Activated CD8-positive, alpha-beta memory T cell treated with anti-CD3 and anti-CD28 coated beads for 4 hours (primary cell): ENCODE data around the gene SLC9C1.
A peak's percentile ranks its signal among the peaks of the same experiment; 100 is the strongest.

ENCODE experiments used
- DNase-seq, 2 donors: peaks; one replicate each; pipeline ENCODE4 v3.0.0-alpha.2; 2020; ENCODE audit warnings: low read depth in 2 of 2

SLC9C1 gene

DNA sequence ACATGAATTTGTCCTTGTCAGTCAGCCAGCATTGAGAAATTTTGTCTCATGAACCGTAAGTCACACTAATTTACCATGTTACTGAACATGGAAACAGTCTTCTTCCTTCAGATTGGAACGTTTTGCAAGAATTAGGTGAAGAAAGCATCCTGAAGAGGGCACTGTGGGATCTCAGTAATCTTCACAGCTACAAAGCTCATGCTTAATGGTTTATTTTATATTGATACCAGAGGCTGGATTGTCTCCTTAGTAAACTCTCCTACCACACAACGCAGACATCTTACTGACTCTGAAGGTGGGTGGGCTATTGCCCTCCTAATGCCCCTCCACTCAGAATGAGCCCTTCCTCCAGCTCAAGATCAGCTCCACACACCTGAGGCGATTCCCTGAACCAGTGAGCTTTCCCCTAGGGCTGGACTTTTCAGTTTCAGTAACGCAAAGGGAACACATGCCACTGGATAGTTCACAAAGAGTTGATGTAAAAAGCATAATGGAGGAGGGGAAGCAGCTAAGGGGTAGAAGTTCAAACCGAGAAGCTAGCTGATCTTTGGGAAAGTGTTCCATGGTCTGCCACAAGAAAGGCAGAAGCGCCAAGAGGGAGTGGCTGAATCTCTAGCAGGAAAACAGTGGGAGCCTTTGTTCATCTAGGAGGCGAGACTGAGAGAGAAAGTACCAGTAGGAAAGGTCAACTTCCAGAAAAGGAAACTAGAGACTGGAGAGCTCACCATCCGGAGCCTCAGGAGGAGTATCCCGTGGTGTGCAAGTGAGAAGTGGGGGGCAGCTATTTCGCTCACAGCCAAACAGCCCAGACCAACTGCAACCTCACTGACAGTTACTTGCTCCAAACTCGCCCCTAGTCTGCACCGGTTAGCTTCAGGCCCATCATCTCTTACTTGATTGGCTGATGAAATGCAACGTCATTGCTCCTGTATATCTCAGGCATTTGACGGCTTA lies at the start of gene SLC9C1:
Gene SLC9C1 (minus strand): TSS at position 849 of the 954 bp plus-strand sequence. CDS start 7,425 bp downstream, outside the sequence.
- no peak for DNase-seq

GRCh38 chr3:112341386-112341785 lies 47.4 kb upstream of the SLC9C1 start:
- DNase-seq, result no peak

- DNase-seq, result no peak
Measured at GRCh38 chr3:112339609-112340008, 45.6 kb upstream of the SLC9C1 start.

GRCh38 chr3:112339134-112339533 lies 45.1 kb upstream of the SLC9C1 start:
- DNase-seq, result no peak

- no peak for DNase-seq
Measured at GRCh38 chr3:112338727-112339056, 44.7 kb upstream of the SLC9C1 start.

DNA sequence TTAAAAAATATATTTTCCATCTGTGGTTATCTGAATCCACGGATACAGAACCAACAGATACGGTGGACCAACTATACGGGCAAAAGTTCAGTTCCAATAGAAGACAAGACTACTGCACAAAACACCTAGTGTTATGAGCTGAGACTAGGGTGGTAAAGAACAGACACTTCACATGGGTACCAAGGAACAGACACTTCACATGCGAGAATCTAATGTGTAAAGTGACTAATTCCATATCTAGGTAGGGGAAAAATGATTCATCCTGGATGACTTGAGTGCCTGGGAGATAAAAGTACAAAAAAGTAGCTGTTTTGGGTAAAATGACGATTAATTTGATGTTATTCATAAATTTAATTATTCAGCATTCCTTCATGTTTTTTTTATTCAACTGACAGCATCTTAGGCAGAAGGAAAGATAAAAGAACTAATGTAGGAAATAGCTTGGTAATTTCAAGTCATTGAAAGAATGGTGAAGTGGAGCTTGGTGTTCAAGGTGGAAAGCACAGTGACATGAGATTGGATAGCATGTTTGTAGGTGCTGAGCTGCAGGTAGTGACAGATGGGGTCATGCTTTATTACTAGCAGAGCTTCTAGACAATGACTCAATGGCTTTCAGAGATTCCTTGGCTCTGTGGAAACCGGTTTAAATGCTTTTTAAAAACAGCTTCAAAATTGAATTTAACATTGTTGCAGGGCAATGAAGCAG lies 44.2 kb upstream of the SLC9C1 start:
- DNase-seq, result no peak

DNA sequence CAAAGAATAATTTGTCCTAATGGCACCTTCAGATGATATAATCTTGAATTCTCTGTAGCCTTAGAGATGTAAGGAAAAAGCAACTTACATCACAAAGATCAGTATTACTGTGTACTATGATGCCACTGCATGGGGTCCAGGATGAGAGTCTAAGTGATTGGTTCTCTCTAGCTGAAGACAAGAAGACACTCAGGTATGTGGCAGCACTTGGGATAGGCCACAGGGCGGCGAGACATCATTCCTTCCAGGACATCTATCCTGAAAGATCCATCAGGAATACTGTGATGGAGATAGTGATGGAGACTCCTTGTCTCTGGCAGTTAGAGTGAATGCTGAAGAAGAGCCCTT lies 41.4 kb upstream of the SLC9C1 start:
- DNase-seq, result no peak

DNA sequence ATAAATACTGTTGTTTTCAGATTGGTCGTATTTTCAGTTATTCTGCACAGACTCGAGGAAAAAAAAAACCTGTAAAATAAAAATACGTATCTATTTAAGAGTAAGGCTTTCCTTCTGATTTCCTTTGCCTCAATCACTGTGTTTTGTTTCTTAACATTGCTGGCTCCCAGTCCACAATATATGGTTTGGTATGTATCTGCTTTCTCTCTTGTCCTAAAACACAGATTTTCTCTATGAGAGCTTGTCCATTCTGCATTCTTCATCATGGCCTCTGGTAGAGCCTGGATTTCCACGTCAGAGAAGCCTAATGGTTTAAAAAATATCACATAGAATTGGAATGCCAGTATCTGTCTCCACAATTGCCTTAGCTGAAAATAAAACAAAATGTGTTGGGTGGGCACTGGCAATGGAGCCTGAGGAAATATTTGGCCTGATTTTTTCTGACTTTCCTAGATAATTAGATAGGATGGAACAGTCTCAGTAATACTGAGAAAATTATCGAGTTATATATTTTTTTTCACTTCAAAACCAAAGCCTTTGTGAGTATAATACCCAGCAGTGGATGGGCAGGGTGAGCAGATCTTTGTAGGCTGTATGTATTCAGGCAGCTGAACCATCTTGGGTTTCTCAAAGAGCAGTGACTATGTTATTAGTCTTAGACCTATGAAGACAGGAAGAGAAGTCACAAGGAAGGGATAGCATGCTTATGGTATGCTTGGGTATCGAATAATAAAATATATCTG lies 40.8 kb upstream of the SLC9C1 start:
- no peak for DNase-seq

- no peak for DNase-seq
Measured at GRCh38 chr3:112333381-112334317, 39.6 kb upstream of the SLC9C1 start.

- DNase-seq, result peak in 1 of 2 donors; percentile 22
Measured at GRCh38 chr3:112333002-112333380, 39.0 kb upstream of the SLC9C1 start, which contains the start of gene CD200. Gene CD200 (plus strand): TSS chr3:112333156. CDS start chr3:112333213, 57 bp downstream.

GRCh38 chr3:112331851-112332250 lies 37.8 kb upstream of the SLC9C1 start:
- no peak for DNase-seq

GRCh38 chr3:112327371-112327951 lies 33.4 kb upstream of the SLC9C1 start:
- DNase-seq, result no peak

GRCh38 chr3:112321867-112322652 lies 28.0 kb upstream of the SLC9C1 start:
- no peak for DNase-seq

DNA sequence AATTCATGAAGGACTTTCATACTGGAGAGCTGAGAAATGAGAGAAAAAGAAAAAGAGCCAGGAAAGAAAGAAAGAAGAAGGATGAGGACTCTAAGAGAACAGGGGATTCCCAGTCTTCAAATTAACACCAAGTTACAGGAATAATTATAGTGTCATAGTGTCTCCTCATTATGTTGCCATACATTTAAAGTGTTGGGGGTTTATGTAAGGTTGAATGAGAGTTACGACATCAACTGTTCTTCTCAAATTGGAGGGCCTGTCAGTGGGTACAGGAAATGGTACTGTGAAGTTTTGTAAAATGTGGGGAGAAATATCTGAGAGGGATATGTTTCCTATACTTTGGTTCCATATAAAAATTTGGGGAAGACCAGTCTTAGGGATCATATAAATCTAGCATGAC lies 26.7 kb upstream of the SLC9C1 start:
- DNase-seq, result no peak

DNA sequence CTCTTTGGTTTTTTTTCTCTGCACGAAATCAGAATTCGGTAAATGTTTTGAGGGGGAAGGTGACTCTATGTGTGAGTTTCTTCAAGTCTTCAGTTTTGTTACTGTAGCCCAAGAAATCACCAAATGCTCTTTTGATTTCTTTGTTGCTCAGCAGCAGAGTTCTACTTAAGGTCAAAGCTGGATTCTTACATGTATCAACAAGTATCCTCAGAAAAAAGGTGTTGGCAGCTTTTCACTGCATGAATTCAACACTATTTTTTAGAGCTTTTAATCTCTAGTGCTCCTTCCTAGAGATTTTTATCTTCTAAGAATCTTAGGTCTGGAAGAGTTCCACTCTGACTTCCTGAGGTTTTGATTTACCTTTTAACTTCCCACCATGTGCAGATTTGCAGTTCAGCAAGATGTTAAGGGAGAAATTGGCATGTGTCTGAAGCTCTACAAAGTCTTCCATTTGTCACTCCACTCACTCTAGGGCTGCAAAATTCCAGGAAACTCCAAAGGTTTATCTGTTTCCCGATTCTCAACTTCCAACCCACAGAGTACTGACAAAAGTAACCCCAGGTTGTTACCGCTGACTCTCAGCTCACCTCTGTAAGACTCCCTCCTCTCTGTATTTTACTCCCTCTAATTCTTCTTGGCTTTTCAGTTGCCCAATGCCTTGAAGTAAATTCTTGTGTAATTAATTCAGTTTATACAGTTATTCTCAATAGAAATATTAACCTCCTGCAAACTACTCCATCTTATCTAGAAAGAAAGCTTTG lies 25.7 kb upstream of the SLC9C1 start:
- DNase-seq, result no peak

- DNase-seq, result no peak
Measured at GRCh38 chr3:112315791-112316190, 21.8 kb upstream of the SLC9C1 start.

GRCh38 chr3:112314649-112315048 lies 20.6 kb upstream of the SLC9C1 start:
- no peak for DNase-seq

- no peak for DNase-seq
Measured at GRCh38 chr3:112308151-112308911, 14.3 kb upstream of the SLC9C1 start.
